T-helper 17 cell (primary cell): ENCODE measurements around the gene DMWD. TPM values are rescaled to one million over a fixed set of nuclear protein-coding genes. Genes with fewer than 3 reads are reported as not detected.
"Not testable (repeated sequence)": the region's sequence is repeated elsewhere in the genome, so short reads cannot be mapped to it uniquely, and the experiment has no call there.

Source experiments
- ATAC-seq: fragments of 150-1000 bp; cut with Tn5 transposase; 2 replicates; pipeline ENCODE4 v1.10.0; 2021; ENCODE audit warnings: mild to moderate bottlenecking, moderate library complexity
- DNase-seq, 3 donors: peaks; one replicate each; pipeline versions ENCODE4 v3.0.0 to v3.0.0-alpha.2; 2020 to 2021
- H3K9me3 ChIP-seq: one replicate; pipeline ENCODE4 v1.7.0; 2013; ENCODE audit warnings: low read length, mild to moderate bottlenecking; ENCODE audit not compliant: control insufficient read depth, poor library complexity, severe bottlenecking
- H3K27ac Mint-ChIP-seq: one replicate; pipeline ENCODE4 v1.8.0; 2022; ENCODE audit warnings: mild to moderate bottlenecking, moderate library complexity, mixed read lengths
- H3K27me3 Mint-ChIP-seq: one replicate; pipeline ENCODE4 v1.8.0; 2022; ENCODE audit warnings: mixed read lengths
- H3K36me3 Mint-ChIP-seq: one replicate; pipeline ENCODE4 v1.8.0; 2022; ENCODE audit warnings: low read depth, mixed read lengths
- H3K4me1 Mint-ChIP-seq: one replicate; pipeline ENCODE4 v1.8.0; 2022; ENCODE audit warnings: mild to moderate bottlenecking, mixed read lengths
- H3K4me3 Mint-ChIP-seq: one replicate; pipeline ENCODE4 v1.8.0; 2022; ENCODE audit warnings: mild to moderate bottlenecking, moderate library complexity, mixed read lengths
- total RNA-seq, 4 donors: library from RNA in 2 of 4; stranded (reverse) in 2 of 4; gene quantifications; one replicate each; pipeline ENCODE4 v1.2.3 and lab custom pipeline; 2022 to 2026

DMWD gene
- total RNA-seq, 2 donors from 2014 or later: 28.3 to 49.1 TPM

GRCh38 chr19:45754323-45754722 lies 38.3 kb downstream of the DMWD start:
- Mint-ChIP-seq H3K27ac (no peak overlapping the region), H3K36me3 (no peaks in the 10 kb centered on the region), H3K4me1 (peaks cover 3% of the 10 kb centered on the region), H3K27me3 (peaks cover 10% of the 10 kb centered on the region), H3K4me3 (no peak overlapping the region)
- no peaks in the 10 kb centered on the region for H3K9me3 ChIP-seq
- DNase-seq (no peak), ATAC-seq (no peak)

- Mint-ChIP-seq H3K36me3 (no peaks in the 10 kb centered on the region), H3K27ac (no peak overlapping the region), H3K4me1 (peaks cover 3% of the 10 kb centered on the region), H3K4me3 (no peak overlapping the region), H3K27me3 (peaks cover 6% of the 10 kb centered on the region)
- ATAC-seq (no peak), DNase-seq (no peak)
- no peaks in the 10 kb centered on the region for H3K9me3 ChIP-seq
These were observed 39.1 kb downstream of the DMWD start for GRCh38 chr19:45753548-45753947.

GRCh38 chr19:45752639-45753038 lies 40.0 kb downstream of the DMWD start:
- H3K9me3 ChIP-seq: no peaks in the 10 kb centered on the region
- ATAC-seq (no peak), DNase-seq (no peak)
- no peaks in the 10 kb centered on the region for H3K36me3 Mint-ChIP-seq
- peaks cover 3% of the 10 kb centered on the region for H3K4me1 Mint-ChIP-seq
- no peak overlapping the region for H3K27ac Mint-ChIP-seq
- peaks cover 6% of the 10 kb centered on the region for H3K27me3 Mint-ChIP-seq
- H3K4me3 Mint-ChIP-seq: no peak overlapping the region

DNA sequence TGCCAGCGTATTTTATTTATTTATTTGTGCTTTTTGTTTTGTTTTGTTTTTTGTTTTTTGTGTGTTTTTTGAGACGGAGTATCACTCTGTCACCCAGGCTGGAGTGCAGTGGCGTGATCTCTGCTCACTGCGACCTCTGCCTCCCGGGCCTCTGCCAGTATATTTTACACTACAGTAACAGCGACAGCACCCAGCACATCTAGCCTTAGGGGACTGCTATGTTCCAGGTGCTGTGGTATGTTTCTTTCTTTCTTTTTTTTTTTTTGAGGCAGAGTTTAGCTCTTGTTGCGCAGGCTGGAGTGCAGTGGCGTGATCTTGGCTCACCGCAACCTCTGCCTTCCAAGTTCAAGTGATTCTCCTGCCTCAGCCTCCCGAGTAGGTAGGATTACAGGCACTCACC lies 41.2 kb downstream of the DMWD start:
- H3K9me3 ChIP-seq, H3K36me3 Mint-ChIP-seq, H3K4me1 Mint-ChIP-seq, H3K4me3 Mint-ChIP-seq, H3K27me3 Mint-ChIP-seq, DNase-seq, ATAC-seq, H3K27ac Mint-ChIP-seq: not testable (repeated sequence)

DNA sequence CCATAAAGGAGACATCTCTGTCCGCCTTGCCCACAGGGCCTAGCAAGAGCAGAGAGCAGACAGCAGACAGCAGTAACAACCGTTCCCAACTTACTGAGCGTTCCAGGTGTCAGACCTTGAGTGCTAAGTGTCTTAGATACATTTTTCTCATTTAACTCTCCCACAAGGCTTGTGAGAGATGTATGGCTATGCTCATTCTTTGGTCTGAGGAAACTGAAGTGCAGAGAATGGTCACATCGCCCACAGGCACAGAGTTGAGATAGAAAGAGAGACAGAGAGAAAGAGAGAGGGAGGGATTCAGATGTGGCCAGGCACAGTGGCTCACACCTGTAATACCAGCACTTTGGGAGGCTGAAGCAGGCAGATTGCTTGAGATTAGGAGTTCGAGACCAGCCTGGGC lies 45.1 kb downstream of the DMWD start:
- no peak for DNase-seq
- Mint-ChIP-seq H3K36me3 (no peaks in the 10 kb centered on the region), H3K27ac (no peak overlapping the region), H3K4me3 (no peak overlapping the region), H3K4me1 (peaks cover 2% of the 10 kb centered on the region), H3K27me3 (peaks cover 24% of the 10 kb centered on the region)
- H3K9me3 ChIP-seq: no peaks in the 10 kb centered on the region
- no peak for ATAC-seq

- Mint-ChIP-seq H3K4me3 (no peak overlapping the region), H3K36me3 (no peaks in the 10 kb centered on the region), H3K4me1 (peaks cover 2% of the 10 kb centered on the region), H3K27ac (no peak overlapping the region), H3K27me3 (peaks cover 28% of the 10 kb centered on the region)
- no peaks in the 10 kb centered on the region for H3K9me3 ChIP-seq
- no peak for DNase-seq
- no peak for ATAC-seq
These were observed 45.8 kb downstream of the DMWD start for GRCh38 chr19:45746866-45747265.

DNA sequence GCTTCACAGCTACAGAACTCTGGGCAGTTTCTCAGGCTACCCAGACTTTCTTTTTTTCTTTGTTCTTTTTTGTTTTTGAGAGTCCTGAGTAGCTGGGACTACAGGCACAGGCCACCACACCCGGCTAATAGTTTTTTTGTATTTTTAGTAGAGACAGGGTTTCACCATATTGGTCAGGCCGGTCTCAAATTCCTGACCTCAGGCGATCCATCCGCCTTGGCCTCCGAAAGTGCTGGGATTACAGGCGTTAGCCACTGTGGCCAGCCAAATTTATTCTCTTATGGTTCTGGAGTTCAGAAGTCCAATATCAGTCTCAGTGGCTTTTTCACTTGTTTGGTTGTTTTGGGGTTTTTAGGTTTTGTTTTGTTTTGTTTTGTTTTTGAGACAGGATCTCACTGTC lies 47.0 kb downstream of the DMWD start:
- H3K9me3 ChIP-seq: no peaks in the 10 kb centered on the region
- DNase-seq (no peak), ATAC-seq (no peak)
- peaks cover 2% of the 10 kb centered on the region for H3K4me1 Mint-ChIP-seq
- no peak overlapping the region for H3K4me3 Mint-ChIP-seq
- H3K36me3 Mint-ChIP-seq: no peaks in the 10 kb centered on the region
- H3K27ac Mint-ChIP-seq: no peak overlapping the region
- H3K27me3 Mint-ChIP-seq: peaks cover 28% of the 10 kb centered on the region

DNA sequence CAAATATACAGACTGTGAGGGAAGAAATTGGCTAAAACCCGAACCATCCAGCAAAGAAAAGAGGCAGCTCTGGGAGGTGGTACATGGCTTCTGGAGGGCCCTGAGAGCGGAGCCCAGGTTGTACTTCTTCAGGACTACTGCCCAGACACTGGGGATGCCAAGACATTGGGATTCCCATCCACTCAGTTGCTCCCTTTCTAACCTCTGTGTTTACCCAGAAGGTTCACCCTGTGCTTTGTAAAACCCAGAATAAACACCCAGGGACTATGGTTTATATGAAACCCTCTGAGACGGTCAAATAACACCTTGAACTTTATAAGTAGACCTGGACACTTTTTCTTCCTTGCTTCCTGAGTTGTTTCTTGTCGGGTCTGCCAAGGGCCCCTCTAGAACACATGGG lies 49.7 kb downstream of the DMWD start:
- no peaks in the 10 kb centered on the region for H3K9me3 ChIP-seq
- no peak for DNase-seq
- Mint-ChIP-seq H3K4me1 (peaks cover 2% of the 10 kb centered on the region), H3K4me3 (no peak overlapping the region), H3K36me3 (peaks cover 2% of the 10 kb centered on the region), H3K27me3 (peaks cover 37% of the 10 kb centered on the region), H3K27ac (no peak overlapping the region)
- no peak for ATAC-seq

GRCh38 chr19:45739498-45740439 lies 52.9 kb downstream of the DMWD start:
- H3K27ac Mint-ChIP-seq: no peak overlapping the region
- H3K4me1 Mint-ChIP-seq: no peaks in the 10 kb centered on the region
- H3K9me3 ChIP-seq: no peaks in the 10 kb centered on the region
- ATAC-seq (no peak), DNase-seq (no peak)
- H3K36me3 Mint-ChIP-seq: peaks cover 3% of the 10 kb centered on the region
- peaks cover 23% of the 10 kb centered on the region for H3K27me3 Mint-ChIP-seq
- H3K4me3 Mint-ChIP-seq: no peak overlapping the region

- no peak within 1 kb of the TSS for H3K27ac Mint-ChIP-seq
- peaks cover 5% of the 10 kb centered on the region for H3K27me3 Mint-ChIP-seq
- peaks cover 5% of the 10 kb centered on the region for H3K36me3 Mint-ChIP-seq
- no peaks in the 10 kb centered on the region for H3K9me3 ChIP-seq
- H3K4me3 Mint-ChIP-seq: no peak within 1 kb of the TSS
- DNase-seq: no peak
- ATAC-seq: no peak
- peaks cover 17% of the 10 kb centered on the region for H3K4me1 Mint-ChIP-seq
These were observed 59.4 kb downstream of the DMWD start, which contains the start of gene MEIOSIN for GRCh38 chr19:45733160-45733810. Gene MEIOSIN (plus strand): TSS chr19:45733439. CDS start chr19:45735377, 1,938 bp downstream.

Other genes starting within 250 kb of the DMWD start
- gene OPA3, start 208.0 kb downstream of the DMWD start, total RNA-seq: 1 to 10 TPM; 8.3 to 9.4 TPM
- gene GPR4, start 190.6 kb downstream of the DMWD start, total RNA-seq: not detected
- gene EML2, start 153.4 kb downstream of the DMWD start, total RNA-seq: 10 to 100 TPM; 58.1 to 61.2 TPM
- gene GIPR, start 124.6 kb downstream of the DMWD start, total RNA-seq: 1 to 10 TPM; 2.3 to 4.6 TPM
- gene SNRPD2, start 100.9 kb downstream of the DMWD start, total RNA-seq: 100 to 1,000 TPM; 333 to 339 TPM
- 10 to 100 TPM in 1 of 2 donors, 1 to 10 TPM in 1; 7.1 to 13.2 TPM for gene QPCTL, start 100.2 kb downstream of the DMWD start, total RNA-seq
- 10 to 100 TPM; 19.4 to 23.2 TPM for gene FBXO46, start 61.9 kb downstream of the DMWD start, total RNA-seq
- not detected for gene MEIOSIN, start 59.4 kb downstream of the DMWD start, total RNA-seq
- gene SIX5, start 23.6 kb downstream of the DMWD start, total RNA-seq: under 1 TPM; 0.42 to 0.44 TPM
- gene DMPK, start 10.4 kb downstream of the DMWD start, total RNA-seq: 10 to 100 TPM; 18.7 to 35.8 TPM
- gene RSPH6A, start 22.5 kb upstream of the DMWD start, total RNA-seq: under 1 TPM; 0.10 to 0.34 TPM
- 10 to 100 TPM; 75.5 to 81.6 TPM for gene SYMPK, start 70.3 kb upstream of the DMWD start, total RNA-seq
- not detected for gene FOXA3, start 71.5 kb upstream of the DMWD start, total RNA-seq
- gene IRF2BP1, start 93.3 kb upstream of the DMWD start, total RNA-seq: 10 to 100 TPM; 16.0 to 18.7 TPM
- 1 to 10 TPM; 7.1 to 7.5 TPM for gene MYPOP, start 109.8 kb upstream of the DMWD start, total RNA-seq
- gene NANOS2, start 121.9 kb upstream of the DMWD start, total RNA-seq: not detected
- not detected for gene NOVA2, start 181.0 kb upstream of the DMWD start, total RNA-seq
- gene CCDC61, start 202.6 kb upstream of the DMWD start, total RNA-seq: 10 to 100 TPM; 13.5 to 15.6 TPM
- gene PGLYRP1, start 230.2 kb upstream of the DMWD start, total RNA-seq: not detected
- not detected for gene IGFL4, start 248.2 kb upstream of the DMWD start, total RNA-seq